ENCODE measurements around the gene VKORC1L1.

Gene VKORC1L1

GRCh38 chr7:66007232-66007631 lies 134.4 kb downstream of the VKORC1L1 start:
- no peak for DNase-seq (ENCODE audit: low read depth, low spot score)
- H3K27ac ChIP-seq = no peak overlapping the region
